WERI-Rb-1 (cell line): ENCODE data around the gene RYR2.

Experiments used
- DNase-seq: peaks from one replicate; pipeline ENCODE4 v3.0.0-alpha.2; 2020
- H3K27ac ChIP-seq: fragments of 250-450 bp; sonication (Bioruptor Pico); 2 replicates; pipeline ENCODE4 v1.5.1; 2020; ENCODE audit warnings: mild to moderate bottlenecking, moderate library complexity
- H3K27me3 ChIP-seq: fragments of 250-450 bp; sonication (Bioruptor Pico); 2 replicates; pipeline ENCODE4 v1.5.1; 2021; ENCODE audit warnings: mild to moderate bottlenecking, low read depth, moderate library complexity; ENCODE audit not compliant: insufficient read depth, severe bottlenecking
- H3K36me3 ChIP-seq: fragments of 250-450 bp; sonication (Bioruptor Pico); 2 replicates; pipeline ENCODE4 v1.5.1; 2020; ENCODE audit warnings: mild to moderate bottlenecking, moderate library complexity
- H3K4me3 ChIP-seq: 2 replicates; pipeline ENCODE4 v1.5.1; 2011; ENCODE audit warnings: low read depth, mild to moderate bottlenecking, control low read depth, low read length
- H3K9me3 ChIP-seq: fragments of 250-450 bp; sonication (Bioruptor Pico); 2 replicates; pipeline ENCODE4 v1.5.1; 2021; ENCODE audit warnings: mild to moderate bottlenecking, moderate library complexity; ENCODE audit not compliant: severe bottlenecking
- TF ChIP-seq, protein P1 (sequence below): IDR thresholded peaks from 2 replicates; pipeline ENCODE4 v1.5.1; 2011; ENCODE audit warnings: low read depth, mild to moderate bottlenecking, control low read depth, inconsistent platforms, low read length

The RYR2 gene

GRCh38 chr1:237457573-237457972 is 415.6 kb downstream of the RYR2 start:
- TF ChIP-seq, protein P1, sequence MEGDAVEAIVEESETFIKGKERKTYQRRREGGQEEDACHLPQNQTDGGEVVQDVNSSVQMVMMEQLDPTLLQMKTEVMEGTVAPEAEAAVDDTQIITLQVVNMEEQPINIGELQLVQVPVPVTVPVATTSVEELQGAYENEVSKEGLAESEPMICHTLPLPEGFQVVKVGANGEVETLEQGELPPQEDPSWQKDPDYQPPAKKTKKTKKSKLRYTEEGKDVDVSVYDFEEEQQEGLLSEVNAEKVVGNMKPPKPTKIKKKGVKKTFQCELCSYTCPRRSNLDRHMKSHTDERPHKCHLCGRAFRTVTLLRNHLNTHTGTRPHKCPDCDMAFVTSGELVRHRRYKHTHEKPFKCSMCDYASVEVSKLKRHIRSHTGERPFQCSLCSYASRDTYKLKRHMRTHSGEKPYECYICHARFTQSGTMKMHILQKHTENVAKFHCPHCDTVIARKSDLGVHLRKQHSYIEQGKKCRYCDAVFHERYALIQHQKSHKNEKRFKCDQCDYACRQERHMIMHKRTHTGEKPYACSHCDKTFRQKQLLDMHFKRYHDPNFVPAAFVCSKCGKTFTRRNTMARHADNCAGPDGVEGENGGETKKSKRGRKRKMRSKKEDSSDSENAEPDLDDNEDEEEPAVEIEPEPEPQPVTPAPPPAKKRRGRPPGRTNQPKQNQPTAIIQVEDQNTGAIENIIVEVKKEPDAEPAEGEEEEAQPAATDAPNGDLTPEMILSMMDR: no peak
- Histone ChIP-seq H3K9me3 (no peaks in the 10 kb centered on the region), H3K36me3 (no peaks in the 10 kb centered on the region), H3K27ac (no peak overlapping the region), H3K27me3 (no peaks in the 10 kb centered on the region), H3K4me3 (no peak overlapping the region)
- no peak for DNase-seq

DNA sequence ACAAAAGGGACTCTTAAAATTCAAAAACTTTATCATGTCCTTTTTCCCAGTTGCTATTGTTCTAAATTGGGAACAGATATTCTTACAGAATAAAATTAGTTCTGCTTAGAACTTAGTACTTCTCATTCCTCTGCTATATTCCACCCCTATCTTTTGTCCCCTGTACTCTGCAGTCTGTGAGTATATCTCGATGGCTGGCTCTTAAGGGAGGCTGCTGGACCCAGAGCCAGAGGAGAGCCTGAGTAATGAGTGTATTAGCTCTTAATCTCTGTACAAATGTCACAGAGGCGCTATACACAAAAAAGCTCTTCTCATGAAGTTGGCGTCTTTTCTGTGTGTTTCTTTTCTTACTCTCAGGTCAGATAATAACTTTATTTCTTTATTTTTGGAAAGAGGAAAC is 425.3 kb downstream of the RYR2 start:
- Histone ChIP-seq H3K36me3 (no peaks in the 10 kb centered on the region), H3K27ac (no peak overlapping the region), H3K27me3 (no peaks in the 10 kb centered on the region), H3K4me3 (no peak overlapping the region), H3K9me3 (no peaks in the 10 kb centered on the region)
- peak; percentile 15 for DNase-seq
- TF ChIP-seq, protein P1: no peak

- TF ChIP-seq, protein P1: no peak
- H3K9me3 ChIP-seq: no peaks in the 10 kb centered on the region
- H3K27me3 ChIP-seq: no peaks in the 10 kb centered on the region
- no peaks in the 10 kb centered on the region for H3K36me3 ChIP-seq
- H3K27ac ChIP-seq: no peak overlapping the region
- DNase-seq: no peak
- H3K4me3 ChIP-seq: no peak overlapping the region
These were observed 428.8 kb downstream of the RYR2 start for GRCh38 chr1:237470712-237471338.

DNA sequence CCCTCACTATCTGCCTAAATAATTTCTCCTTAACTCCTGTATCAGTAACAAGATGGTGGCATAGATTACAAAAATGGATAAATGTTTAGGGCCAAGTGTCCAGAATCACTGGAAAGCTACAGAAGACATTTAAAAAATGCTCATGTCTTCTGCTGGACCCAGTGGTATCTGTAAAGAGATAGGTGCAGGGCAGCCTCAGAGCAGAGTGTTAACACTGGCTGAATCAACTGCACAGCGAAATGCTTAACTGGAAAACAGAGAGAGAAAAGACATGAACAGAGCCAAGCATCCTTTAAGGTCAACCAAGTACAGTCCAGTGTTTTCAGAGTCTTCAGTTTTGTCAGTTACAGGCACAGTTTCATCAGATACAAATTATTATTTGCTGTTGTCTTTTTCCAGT is 429.4 kb downstream of the RYR2 start:
- Histone ChIP-seq H3K9me3 (no peaks in the 10 kb centered on the region), H3K27me3 (no peaks in the 10 kb centered on the region), H3K27ac (no peak overlapping the region), H3K4me3 (no peak overlapping the region), H3K36me3 (no peaks in the 10 kb centered on the region)
- no peak for DNase-seq
- TF ChIP-seq, protein P1: no peak

GRCh38 chr1:237471956-237472355 is 430.0 kb downstream of the RYR2 start:
- no peak for DNase-seq
- Histone ChIP-seq H3K27me3 (no peaks in the 10 kb centered on the region), H3K27ac (no peak overlapping the region), H3K36me3 (no peaks in the 10 kb centered on the region), H3K9me3 (no peaks in the 10 kb centered on the region), H3K4me3 (no peak overlapping the region)
- TF ChIP-seq, protein P1: no peak

DNA sequence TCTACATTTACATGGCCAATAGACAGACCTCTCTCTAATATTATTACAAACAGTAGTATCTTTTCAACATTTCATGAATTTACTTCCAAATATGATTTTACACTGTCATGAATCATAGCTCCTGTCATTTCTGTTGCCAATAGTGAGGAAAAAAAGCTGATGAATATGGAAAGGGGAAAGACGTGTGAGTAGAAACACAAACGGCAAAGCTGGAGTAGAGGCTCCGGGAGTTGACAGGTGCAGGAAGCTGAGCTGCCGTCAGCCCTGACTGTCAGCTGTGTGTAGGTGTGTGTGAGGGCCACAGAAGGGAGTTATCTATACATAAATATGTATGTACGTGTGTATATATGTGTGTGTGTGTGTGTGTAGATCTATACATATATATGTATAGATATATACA is 431.9 kb downstream of the RYR2 start:
- Histone ChIP-seq H3K9me3 (no peaks in the 10 kb centered on the region), H3K27me3 (no peaks in the 10 kb centered on the region), H3K4me3 (no peak overlapping the region), H3K27ac (no peak overlapping the region), H3K36me3 (no peaks in the 10 kb centered on the region)
- TF ChIP-seq, protein P1: no peak
- no peak for DNase-seq
